ENCODE measurements around the gene BICDL1.

The BICDL1 gene

DNA sequence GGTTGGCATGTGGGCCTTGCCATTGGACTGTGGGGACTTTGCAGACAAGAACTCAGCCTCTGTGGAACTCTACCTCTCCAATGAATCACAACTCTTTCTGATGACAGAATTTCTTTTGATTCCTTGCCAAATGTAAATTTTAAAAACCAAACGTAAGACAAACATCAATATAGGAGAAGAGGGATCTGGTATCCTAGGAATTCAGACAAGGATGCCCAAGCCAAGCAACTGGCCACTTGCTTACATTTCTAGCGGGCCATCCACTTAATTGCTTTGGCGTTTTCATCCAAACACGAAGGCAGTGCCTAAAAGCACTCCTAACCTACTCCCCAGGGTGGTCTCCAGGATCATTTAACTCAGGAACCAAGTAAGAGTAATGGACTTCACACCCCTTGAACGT is 150.9 kb downstream of the BICDL1 start:
- no peak overlapping the region for H3K27ac ChIP-seq (ENCODE audit: extremely low read depth, low read depth, low read length)
- CTCF ChIA-PET = interaction anchor here (1.0 kb wide), 1 partner anchor 151 kb away, joined by 3 read pairs; the partner anchor contains the start of gene BICDL1
- POLR2A ChIA-PET = no interaction called here
- TF ChIP-seq ZNF37A (tag by site-specific recombination; IDR thresholded peaks at IDR 0.05) (no peak), ZNF701 (tag by site-specific recombination; IDR thresholded peaks at IDR 0.05) (no peak), ZNF391 (tag by site-specific recombination; IDR thresholded peaks at IDR 0.05; ENCODE audit: borderline replicate concordance, low read depth) (no peak), ZNF621 (tag by site-specific recombination; IDR thresholded peaks at IDR 0.05) (no peak), ZNF677 (tag by site-specific recombination; IDR thresholded peaks at IDR 0.05) (no peak), ZNF623 (tag by site-specific recombination; IDR thresholded peaks at IDR 0.05) (no peak), ZFP3 (tag by site-specific recombination; IDR thresholded peaks at IDR 0.05; ENCODE audit: low read depth) (no peak), ZNF837 (tag by site-specific recombination; IDR thresholded peaks at IDR 0.05) (no peak), ZNF24 (tag by site-specific recombination; IDR thresholded peaks at IDR 0.05) (no peak), ZNF366 (tag by site-specific recombination; conservative IDR thresholded peaks at IDR 0.05) (no peak), ZNF157 (tag by site-specific recombination; IDR thresholded peaks at IDR 0.05) (no peak), MEIS1 (CRISPR knock-in tag; IDR thresholded peaks at IDR 0.05; ENCODE audit: borderline replicate concordance) (no peak), ZNF132 (tag by site-specific recombination; IDR thresholded peaks at IDR 0.05; ENCODE audit: borderline replicate concordance) (no peak)
- TF ChIP-seq, protein P1, sequence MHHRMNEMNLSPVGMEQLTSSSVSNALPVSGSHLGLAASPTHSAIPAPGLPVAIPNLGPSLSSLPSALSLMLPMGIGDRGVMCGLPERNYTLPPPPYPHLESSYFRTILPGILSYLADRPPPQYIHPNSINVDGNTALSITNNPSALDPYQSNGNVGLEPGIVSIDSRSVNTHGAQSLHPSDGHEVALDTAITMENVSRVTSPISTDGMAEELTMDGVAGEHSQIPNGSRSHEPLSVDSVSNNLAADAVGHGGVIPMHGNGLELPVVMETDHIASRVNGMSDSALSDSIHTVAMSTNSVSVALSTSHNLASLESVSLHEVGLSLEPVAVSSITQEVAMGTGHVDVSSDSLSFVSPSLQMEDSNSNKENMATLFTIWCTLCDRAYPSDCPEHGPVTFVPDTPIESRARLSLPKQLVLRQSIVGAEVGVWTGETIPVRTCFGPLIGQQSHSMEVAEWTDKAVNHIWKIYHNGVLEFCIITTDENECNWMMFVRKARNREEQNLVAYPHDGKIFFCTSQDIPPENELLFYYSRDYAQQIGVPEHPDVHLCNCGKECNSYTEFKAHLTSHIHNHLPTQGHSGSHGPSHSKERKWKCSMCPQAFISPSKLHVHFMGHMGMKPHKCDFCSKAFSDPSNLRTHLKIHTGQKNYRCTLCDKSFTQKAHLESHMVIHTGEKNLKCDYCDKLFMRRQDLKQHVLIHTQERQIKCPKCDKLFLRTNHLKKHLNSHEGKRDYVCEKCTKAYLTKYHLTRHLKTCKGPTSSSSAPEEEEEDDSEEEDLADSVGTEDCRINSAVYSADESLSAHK (tag by site-specific recombination; IDR thresholded peaks at IDR 0.05) = no peak
- TF ChIP-seq, protein P2, sequence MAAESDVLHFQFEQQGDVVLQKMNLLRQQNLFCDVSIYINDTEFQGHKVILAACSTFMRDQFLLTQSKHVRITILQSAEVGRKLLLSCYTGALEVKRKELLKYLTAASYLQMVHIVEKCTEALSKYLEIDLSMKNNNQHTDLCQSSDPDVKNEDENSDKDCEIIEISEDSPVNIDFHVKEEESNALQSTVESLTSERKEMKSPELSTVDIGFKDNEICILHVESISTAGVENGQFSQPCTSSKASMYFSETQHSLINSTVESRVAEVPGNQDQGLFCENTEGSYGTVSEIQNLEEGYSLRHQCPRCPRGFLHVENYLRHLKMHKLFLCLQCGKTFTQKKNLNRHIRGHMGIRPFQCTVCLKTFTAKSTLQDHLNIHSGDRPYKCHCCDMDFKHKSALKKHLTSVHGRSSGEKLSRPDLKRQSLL (tag by site-specific recombination; IDR thresholded peaks at IDR 0.05) = no peak
- TF ChIP-seq, protein P3, sequence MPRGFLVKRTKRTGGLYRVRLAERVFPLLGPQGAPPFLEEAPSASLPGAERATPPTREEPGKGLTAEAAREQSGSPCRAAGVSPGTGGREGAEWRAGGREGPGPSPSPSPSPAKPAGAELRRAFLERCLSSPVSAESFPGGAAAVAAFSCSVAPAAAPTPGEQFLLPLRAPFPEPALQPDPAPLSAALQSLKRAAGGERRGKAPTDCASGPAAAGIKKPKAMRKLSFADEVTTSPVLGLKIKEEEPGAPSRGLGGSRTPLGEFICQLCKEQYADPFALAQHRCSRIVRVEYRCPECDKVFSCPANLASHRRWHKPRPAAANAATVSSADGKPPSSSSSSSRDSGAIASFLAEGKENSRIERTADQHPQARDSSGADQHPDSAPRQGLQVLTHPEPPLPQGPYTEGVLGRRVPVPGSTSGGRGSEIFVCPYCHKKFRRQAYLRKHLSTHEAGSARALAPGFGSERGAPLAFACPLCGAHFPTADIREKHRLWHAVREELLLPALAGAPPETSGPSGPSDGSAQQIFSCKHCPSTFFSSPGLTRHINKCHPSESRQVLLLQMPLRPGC (tag by site-specific recombination; IDR thresholded peaks at IDR 0.05) = no peak
- TF ChIP-seq, protein P4, sequence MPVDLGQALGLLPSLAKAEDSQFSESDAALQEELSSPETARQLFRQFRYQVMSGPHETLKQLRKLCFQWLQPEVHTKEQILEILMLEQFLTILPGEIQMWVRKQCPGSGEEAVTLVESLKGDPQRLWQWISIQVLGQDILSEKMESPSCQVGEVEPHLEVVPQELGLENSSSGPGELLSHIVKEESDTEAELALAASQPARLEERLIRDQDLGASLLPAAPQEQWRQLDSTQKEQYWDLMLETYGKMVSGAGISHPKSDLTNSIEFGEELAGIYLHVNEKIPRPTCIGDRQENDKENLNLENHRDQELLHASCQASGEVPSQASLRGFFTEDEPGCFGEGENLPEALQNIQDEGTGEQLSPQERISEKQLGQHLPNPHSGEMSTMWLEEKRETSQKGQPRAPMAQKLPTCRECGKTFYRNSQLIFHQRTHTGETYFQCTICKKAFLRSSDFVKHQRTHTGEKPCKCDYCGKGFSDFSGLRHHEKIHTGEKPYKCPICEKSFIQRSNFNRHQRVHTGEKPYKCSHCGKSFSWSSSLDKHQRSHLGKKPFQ (tag by site-specific recombination; IDR thresholded peaks at IDR 0.05) = no peak
- TF ChIP-seq, protein P5, sequence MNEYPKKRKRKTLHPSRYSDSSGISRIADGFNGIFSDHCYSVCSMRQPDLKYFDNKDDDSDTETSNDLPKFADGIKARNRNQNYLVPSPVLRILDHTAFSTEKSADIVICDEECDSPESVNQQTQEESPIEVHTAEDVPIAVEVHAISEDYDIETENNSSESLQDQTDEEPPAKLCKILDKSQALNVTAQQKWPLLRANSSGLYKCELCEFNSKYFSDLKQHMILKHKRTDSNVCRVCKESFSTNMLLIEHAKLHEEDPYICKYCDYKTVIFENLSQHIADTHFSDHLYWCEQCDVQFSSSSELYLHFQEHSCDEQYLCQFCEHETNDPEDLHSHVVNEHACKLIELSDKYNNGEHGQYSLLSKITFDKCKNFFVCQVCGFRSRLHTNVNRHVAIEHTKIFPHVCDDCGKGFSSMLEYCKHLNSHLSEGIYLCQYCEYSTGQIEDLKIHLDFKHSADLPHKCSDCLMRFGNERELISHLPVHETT (tag by site-specific recombination; IDR thresholded peaks at IDR 0.05) = no peak
- H3K4me3 ChIP-seq (ENCODE audit: low read depth, low read length) = no peak overlapping the region
- no peaks in the 10 kb centered on the region for H3K9me3 ChIP-seq (ENCODE audit: control insufficient read depth, insufficient read depth, low read depth, low read length)
- H3K4me1 ChIP-seq (ENCODE audit: control insufficient read depth, insufficient read depth, low read length) = no peaks in the 10 kb centered on the region
- H3K36me3 ChIP-seq (ENCODE audit: control insufficient read depth in 2 of 2, insufficient read depth in 1 of 2, low read length in 2 of 2) = peaks cover 61 to 96% of the 10 kb centered on the region in 2 experiments
